MM.1S (cell line): ENCODE measurements around the gene MAGI2.

Experiments
- DNase-seq: peaks from one replicate; pipeline ENCODE4 v3.0.0-alpha.2; 2015
- H2AFZ ChIP-seq: fragments of 300-600 bp; sonication (generic); 2 replicates; pipeline ENCODE4 v1.6.0; 2016; ENCODE audit warnings: antibody characterized with exemption, low read length
- H3F3A ChIP-seq: fragments of 300-600 bp; sonication (generic); 2 replicates; pipeline ENCODE4 v1.6.1; 2016; ENCODE audit warnings: mild to moderate bottlenecking, antibody characterized with exemption, low read length, moderate library complexity, mixed read lengths; ENCODE audit not compliant: insufficient read depth
- H3K27ac ChIP-seq: fragments of 300-600 bp; sonication (generic); 2 replicates; pipeline ENCODE4 v1.5.1; 2016; ENCODE audit warnings: mild to moderate bottlenecking, low read length
- H3K27me3 ChIP-seq: fragments of 300-600 bp; sonication (generic); replicated peaks from 2 replicates; pipeline ENCODE4 v1.6.0; 2016; ENCODE audit warnings: low read length; ENCODE audit not compliant: insufficient read depth
- H3K36me3 ChIP-seq: fragments of 300-600 bp; sonication (generic); replicated peaks from 2 replicates; pipeline ENCODE4 v1.6.1; 2016; ENCODE audit warnings: mild to moderate bottlenecking, low read length, mixed read lengths; ENCODE audit not compliant: insufficient read depth
- H3K4me1 ChIP-seq: fragments of 300-600 bp; sonication (generic); 2 replicates; pipeline ENCODE4 v1.6.1; 2016; ENCODE audit warnings: low read length, mixed read lengths
- H3K4me2 ChIP-seq: fragments of 300-600 bp; sonication (generic); 2 replicates; pipeline ENCODE4 v1.6.0; 2016; ENCODE audit warnings: low read depth, low read length
- H3K4me3 ChIP-seq: fragments of 300-600 bp; sonication (generic); 2 replicates; pipeline ENCODE4 v1.5.1; 2016; ENCODE audit warnings: low read length, mixed read lengths
- H3K79me2 ChIP-seq: fragments of 300-600 bp; sonication (generic); 2 replicates; pipeline ENCODE4 v1.6.1; 2016; ENCODE audit warnings: mixed run types, low read length, mixed read lengths
- H3K9ac ChIP-seq: fragments of 300-600 bp; sonication (generic); 2 replicates; pipeline ENCODE4 v1.6.1; 2016; ENCODE audit warnings: low read length, mixed read lengths
- H3K9me2 ChIP-seq: fragments of 300-600 bp; sonication (generic); replicated peaks from 2 replicates; pipeline ENCODE4 v1.6.1; 2016; ENCODE audit warnings: mild to moderate bottlenecking, low read length, mixed read lengths; ENCODE audit not compliant: insufficient read depth
- H3K9me3 ChIP-seq: fragments of 300-600 bp; sonication (generic); replicated peaks from 2 replicates; pipeline ENCODE4 v1.6.1; 2016; ENCODE audit warnings: mild to moderate bottlenecking, low read length, mixed read lengths; ENCODE audit not compliant: insufficient read depth
- H4K20me1 ChIP-seq: fragments of 300-600 bp; sonication (generic); 2 replicates; pipeline ENCODE4 v1.6.1; 2016; ENCODE audit warnings: mild to moderate bottlenecking, low read length, moderate library complexity, mixed read lengths; ENCODE audit not compliant: insufficient read depth
- CTCF ChIP-seq: fragments of 300-600 bp; sonication (generic); IDR thresholded peaks from 2 replicates; pipeline ENCODE4 v1.5.1; 2016; ENCODE audit warnings: antibody characterized with exemption, low read length, mixed read lengths
- EZH2 ChIP-seq: fragments of 300-600 bp; sonication (generic); optimal IDR thresholded peaks from 2 replicates; pipeline ENCODE3; 2017; ENCODE audit warnings: low read depth, mild to moderate bottlenecking, antibody characterized with exemption, low read length, mixed read lengths
- EZH2phosphoT487 ChIP-seq: fragments of 300-600 bp; sonication (generic); IDR thresholded peaks from 2 replicates; pipeline ENCODE4 v1.6.1; 2018; ENCODE audit warnings: antibody characterized with exemption, low read length

MAGI2 gene

GRCh38 chr7:78764571-78764970, 688.9 kb downstream of the MAGI2 start:
- Histone ChIP-seq H3K9me2 (no peaks in the 10 kb centered on the region), H3K4me2 (no peak overlapping the region), H3K4me1 (no peaks in the 10 kb centered on the region), H3K36me3 (no peaks in the 10 kb centered on the region), H3K9me3 (no peaks in the 10 kb centered on the region), H3K4me3 (no peak overlapping the region), H4K20me1 (no peaks in the 10 kb centered on the region), H3F3A (no peaks in the 10 kb centered on the region), H2AFZ (no peak overlapping the region), H3K9ac (no peak overlapping the region), H3K79me2 (no peaks in the 10 kb centered on the region), H3K27me3 (no peaks in the 10 kb centered on the region), H3K27ac (no peak overlapping the region)
- TF ChIP-seq EZH2phosphoT487 (no peak), CTCF (no peak), EZH2 (no peak)
- DNase-seq = no peak

GRCh38 chr7:78762625-78763024, 690.8 kb downstream of the MAGI2 start:
- Histone ChIP-seq H3F3A (no peaks in the 10 kb centered on the region), H3K27me3 (no peaks in the 10 kb centered on the region), H3K9me3 (no peaks in the 10 kb centered on the region), H4K20me1 (no peaks in the 10 kb centered on the region), H3K79me2 (no peaks in the 10 kb centered on the region), H2AFZ (no peak overlapping the region), H3K4me3 (no peak overlapping the region), H3K9me2 (no peaks in the 10 kb centered on the region), H3K27ac (no peak overlapping the region), H3K36me3 (no peaks in the 10 kb centered on the region), H3K4me1 (no peaks in the 10 kb centered on the region), H3K9ac (no peak overlapping the region), H3K4me2 (no peak overlapping the region)
- TF ChIP-seq EZH2phosphoT487 (no peak), CTCF (no peak), EZH2 (no peak)
- no peak for DNase-seq

GRCh38 chr7:78760620-78761355, 692.7 kb downstream of the MAGI2 start:
- no peak overlapping the region for H2AFZ ChIP-seq
- no peaks in the 10 kb centered on the region for H3K4me1 ChIP-seq
- H4K20me1 ChIP-seq = no peaks in the 10 kb centered on the region
- no peak overlapping the region for H3K4me3 ChIP-seq
- TF ChIP-seq CTCF (no peak), EZH2phosphoT487 (no peak), EZH2 (no peak)
- H3K4me2 ChIP-seq = no peak overlapping the region
- no peak overlapping the region for H3K27ac ChIP-seq
- no peaks in the 10 kb centered on the region for H3K9me3 ChIP-seq
- H3K9me2 ChIP-seq = no peaks in the 10 kb centered on the region
- H3F3A ChIP-seq = no peaks in the 10 kb centered on the region
- no peak overlapping the region for H3K9ac ChIP-seq
- H3K36me3 ChIP-seq = no peaks in the 10 kb centered on the region
- H3K27me3 ChIP-seq = no peaks in the 10 kb centered on the region
- H3K79me2 ChIP-seq = no peaks in the 10 kb centered on the region
- no peak for DNase-seq
